ENCODE results near the gene MSI2. TPM values are rescaled to one million over a fixed set of nuclear protein-coding genes. Genes with fewer than 3 reads are reported as not detected.

The MSI2 gene
- total and polyA plus RNA-seq, 5 donors: 43.9 to 113 (median 107) TPM

GRCh38 chr17:57433452-57433851 lies 177.1 kb downstream of the MSI2 start:
- Histone ChIP-seq H3K9me3 (ENCODE audit: control insufficient read depth, low read length) (no peaks in the 10 kb centered on the region), H3K4me3 (ENCODE audit: low read length) (no peak overlapping the region), H3K4me1 (ENCODE audit: control insufficient read depth, insufficient read depth, low read length) (peaks cover 5% of the 10 kb centered on the region), H3K27me3 (ENCODE audit: control insufficient read depth, insufficient read depth) (no peaks in the 10 kb centered on the region), H3K27ac (ENCODE audit: low read length) (no peak overlapping the region)
- DNase-seq (no peak), ATAC-seq (no peak)
- WGBS: 93% methylated on average over 10 of the region's 10 CpGs
- intact Hi-C loops (cut with DNase I): no loop called here

- DNase-seq: no peak
- Histone ChIP-seq H3K9me3 (ENCODE audit: control insufficient read depth, low read length) (no peaks in the 10 kb centered on the region), H3K27me3 (ENCODE audit: control insufficient read depth, insufficient read depth) (no peaks in the 10 kb centered on the region), H3K4me3 (ENCODE audit: low read length) (no peak overlapping the region), H3K4me1 (ENCODE audit: control insufficient read depth, insufficient read depth, low read length) (peaks cover 5% of the 10 kb centered on the region), H3K27ac (ENCODE audit: low read length) (no peak overlapping the region)
- ATAC-seq: no peak
- 97% methylated on average over 1 of the region's 1 CpG for WGBS
- intact Hi-C loops (cut with DNase I): no loop called here
These were observed 178.0 kb downstream of the MSI2 start for GRCh38 chr17:57434361-57434760.

GRCh38 chr17:57436565-57436964 lies 180.2 kb downstream of the MSI2 start:
- Histone ChIP-seq H3K9me3 (ENCODE audit: control insufficient read depth, low read length) (no peaks in the 10 kb centered on the region), H3K27ac (ENCODE audit: low read length) (no peak overlapping the region), H3K27me3 (ENCODE audit: control insufficient read depth, insufficient read depth) (no peaks in the 10 kb centered on the region), H3K4me1 (ENCODE audit: control insufficient read depth, insufficient read depth, low read length) (peaks cover 13% of the 10 kb centered on the region), H3K4me3 (ENCODE audit: low read length) (no peak overlapping the region)
- intact Hi-C loops (cut with DNase I): loop anchor here in 1 of 4 donors (5.0 kb wide), 1 partner anchor 39 kb away; no protein-coding TSS in a partner anchor
- DNase-seq (no peak), ATAC-seq (no peak)
- 85% methylated on average over 4 of the region's 4 CpGs for WGBS

DNA sequence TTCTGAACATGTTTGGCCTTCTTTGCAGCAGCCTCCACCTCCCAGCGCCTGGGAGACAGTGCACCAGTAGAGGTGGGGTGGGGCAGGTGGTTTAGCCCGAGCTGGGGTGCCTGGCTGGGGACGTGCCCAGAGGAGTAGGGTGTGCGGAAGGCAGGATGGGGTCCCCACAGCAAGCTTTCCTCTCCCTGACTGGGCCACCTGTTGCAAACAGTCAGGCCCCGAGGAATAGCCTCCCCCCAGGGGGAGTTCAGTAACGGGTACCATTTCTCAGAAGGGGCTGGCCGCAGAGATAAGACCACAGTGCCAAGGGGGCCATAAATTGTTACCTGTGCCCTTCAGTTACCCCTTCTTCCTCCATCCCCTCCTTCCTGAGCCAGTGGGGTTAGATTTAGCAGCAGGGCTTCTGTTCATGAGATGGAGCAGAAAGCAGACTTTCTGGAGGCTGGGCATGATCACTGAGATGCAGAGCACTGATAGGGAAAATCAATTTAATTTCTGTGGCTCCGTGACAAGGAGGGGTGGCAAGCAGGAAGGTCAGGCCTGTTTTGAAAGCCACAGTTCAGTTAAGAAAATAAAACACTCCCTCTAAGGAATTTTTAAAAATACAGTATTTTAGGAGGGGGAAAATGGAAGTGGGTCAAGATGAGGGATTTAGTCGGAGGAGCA lies 181.9 kb downstream of the MSI2 start:
- DNase-seq (peak in 1 of 3 donors; percentile 23), ATAC-seq (no peak)
- no peaks in the 10 kb centered on the region for H3K9me3 ChIP-seq (ENCODE audit: control insufficient read depth, low read length)
- peaks cover 17% of the 10 kb centered on the region for H3K4me1 ChIP-seq (ENCODE audit: control insufficient read depth, insufficient read depth, low read length)
- 84% methylated on average over 9 of the region's 9 CpGs for WGBS
- H3K27ac ChIP-seq (ENCODE audit: low read length): no peak overlapping the region
- H3K27me3 ChIP-seq (ENCODE audit: control insufficient read depth, insufficient read depth): no peaks in the 10 kb centered on the region
- H3K4me3 ChIP-seq (ENCODE audit: low read length): no peak overlapping the region
- intact Hi-C loops (cut with DNase I): loop anchor here in 1 of 4 donors (5.0 kb wide), 1 partner anchor 41 kb away; no protein-coding TSS in a partner anchor

DNA sequence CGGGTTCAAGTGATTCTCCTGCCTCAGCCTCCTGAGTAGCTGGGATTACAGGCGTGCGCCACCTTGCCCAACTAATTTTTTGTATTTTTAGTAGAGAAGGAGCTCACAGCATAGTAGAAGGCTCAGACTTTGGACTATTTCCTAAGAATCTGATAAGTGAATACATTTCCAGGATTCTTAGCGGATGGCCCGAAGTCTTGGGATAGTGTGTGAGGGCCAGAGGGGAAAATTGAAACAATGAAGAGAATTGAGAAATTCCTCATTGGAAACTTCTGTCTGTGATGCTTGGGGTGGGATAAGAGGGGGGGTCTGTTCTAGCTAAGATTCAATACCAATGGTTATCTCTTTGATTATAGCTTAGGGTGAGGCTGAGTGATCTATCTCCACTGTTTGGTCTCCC lies 183.3 kb downstream of the MSI2 start:
- intact Hi-C loops (cut with DNase I): loop anchor here in 2 of 4 donors (5.0 to 10.0 kb wide), 2 partner anchors 42 to 195 kb away; no protein-coding TSS in a partner anchor
- no peak for ATAC-seq
- H3K9me3 ChIP-seq (ENCODE audit: control insufficient read depth, low read length): no peaks in the 10 kb centered on the region
- DNase-seq: no peak
- WGBS: 86% methylated on average over 5 of the region's 5 CpGs
- H3K27me3 ChIP-seq (ENCODE audit: control insufficient read depth, insufficient read depth): no peaks in the 10 kb centered on the region
- no peak overlapping the region for H3K27ac ChIP-seq (ENCODE audit: low read length)
- no peak overlapping the region for H3K4me3 ChIP-seq (ENCODE audit: low read length)
- peaks cover 20% of the 10 kb centered on the region for H3K4me1 ChIP-seq (ENCODE audit: control insufficient read depth, insufficient read depth, low read length)

DNA sequence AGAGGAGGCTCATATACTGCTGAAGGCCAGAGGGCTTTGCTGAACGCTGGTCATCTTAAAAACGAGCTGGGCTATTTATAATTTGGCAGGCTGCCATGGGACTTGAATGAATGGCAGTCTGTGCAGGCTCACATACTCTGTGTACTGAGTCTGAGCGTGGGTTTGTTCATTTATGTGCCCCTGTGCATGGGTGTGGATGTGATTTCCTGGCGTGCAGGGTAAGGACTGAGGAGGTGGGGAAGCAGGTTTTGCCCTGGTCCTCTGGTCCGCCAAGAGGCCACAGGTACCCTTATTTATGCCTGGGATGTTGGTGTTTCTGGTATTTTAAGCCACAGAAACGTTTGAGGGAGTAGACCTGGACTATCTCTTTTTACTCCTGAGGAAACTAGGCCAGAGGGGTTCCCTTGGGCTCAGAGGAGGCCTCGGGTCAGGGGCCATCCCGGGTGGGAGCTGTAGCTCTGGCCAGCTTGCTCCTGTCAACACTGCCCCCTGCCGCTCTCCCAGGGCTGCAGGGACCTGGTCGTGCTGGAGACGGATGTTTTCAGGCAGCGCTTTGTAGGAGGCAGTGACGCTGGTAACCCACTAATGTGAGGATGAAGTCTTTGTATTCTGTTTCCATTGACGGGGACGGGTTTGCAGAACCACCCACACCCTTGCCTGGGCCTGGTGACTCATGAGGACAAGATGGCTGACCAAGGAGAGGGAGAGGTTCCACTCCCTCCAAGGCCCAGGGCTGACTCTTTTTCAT lies 184.4 kb downstream of the MSI2 start:
- Histone ChIP-seq H3K27me3 (ENCODE audit: control insufficient read depth, insufficient read depth) (no peaks in the 10 kb centered on the region), H3K4me1 (ENCODE audit: control insufficient read depth, insufficient read depth, low read length) (peaks cover 20% of the 10 kb centered on the region), H3K9me3 (ENCODE audit: control insufficient read depth, low read length) (no peaks in the 10 kb centered on the region), H3K4me3 (ENCODE audit: low read length) (no peak overlapping the region), H3K27ac (ENCODE audit: low read length) (peak overlapping the region; percentile 70)
- peak; percentile 86 to 89 (median 88) for DNase-seq
- ATAC-seq: peak; percentile 77 to 94
- intact Hi-C loops (cut with DNase I): loop anchor here in 1 of 4 donors (10.0 kb wide), 1 partner anchor 196 kb away; no protein-coding TSS in a partner anchor
- WGBS: 17% methylated on average over 15 of the region's 15 CpGs

GRCh38 chr17:57441270-57441600 lies 184.9 kb downstream of the MSI2 start:
- Histone ChIP-seq H3K4me3 (ENCODE audit: low read length) (no peak overlapping the region), H3K9me3 (ENCODE audit: control insufficient read depth, low read length) (no peaks in the 10 kb centered on the region), H3K27me3 (ENCODE audit: control insufficient read depth, insufficient read depth) (no peaks in the 10 kb centered on the region), H3K4me1 (ENCODE audit: control insufficient read depth, insufficient read depth, low read length) (peaks cover 21% of the 10 kb centered on the region), H3K27ac (ENCODE audit: low read length) (peak overlapping the region; percentile 70)
- 60% methylated on average over 1 of the region's 1 CpG for WGBS
- DNase-seq (no peak), ATAC-seq (no peak)
- intact Hi-C loops (cut with DNase I): loop anchor here in 1 of 4 donors (10.0 kb wide), 1 partner anchor 196 kb away; no protein-coding TSS in a partner anchor

- Histone ChIP-seq H3K4me3 (ENCODE audit: low read length) (no peak overlapping the region), H3K9me3 (ENCODE audit: control insufficient read depth, low read length) (no peaks in the 10 kb centered on the region), H3K4me1 (ENCODE audit: control insufficient read depth, insufficient read depth, low read length) (peaks cover 19% of the 10 kb centered on the region), H3K27me3 (ENCODE audit: control insufficient read depth, insufficient read depth) (no peaks in the 10 kb centered on the region), H3K27ac (ENCODE audit: low read length) (no peak overlapping the region)
- WGBS: 71% methylated on average over 9 of the region's 9 CpGs
- DNase-seq: peak in 1 of 3 donors; percentile 27
- intact Hi-C loops (cut with DNase I): loop anchor here in 1 of 4 donors (10.0 kb wide), 1 partner anchor 198 kb away; no protein-coding TSS in a partner anchor
- no peak for ATAC-seq
These were observed 186.1 kb downstream of the MSI2 start for GRCh38 chr17:57442401-57442823.

- Histone ChIP-seq H3K9me3 (ENCODE audit: control insufficient read depth, low read length) (no peaks in the 10 kb centered on the region), H3K4me3 (ENCODE audit: low read length) (no peak overlapping the region), H3K27me3 (ENCODE audit: control insufficient read depth, insufficient read depth) (no peaks in the 10 kb centered on the region), H3K4me1 (ENCODE audit: control insufficient read depth, insufficient read depth, low read length) (peaks cover 19% of the 10 kb centered on the region), H3K27ac (ENCODE audit: low read length) (peak overlapping the region; percentile 32)
- peak in 2 of 3 donors; percentile 49 to 66 for DNase-seq
- no peak for ATAC-seq
- 60% methylated on average over 16 of the region's 16 CpGs for WGBS
- intact Hi-C loops (cut with DNase I): loop anchor here in 1 of 4 donors (10.0 kb wide), 1 partner anchor 198 kb away; no protein-coding TSS in a partner anchor
These were observed 186.7 kb downstream of the MSI2 start for GRCh38 chr17:57442914-57443571.

DNA sequence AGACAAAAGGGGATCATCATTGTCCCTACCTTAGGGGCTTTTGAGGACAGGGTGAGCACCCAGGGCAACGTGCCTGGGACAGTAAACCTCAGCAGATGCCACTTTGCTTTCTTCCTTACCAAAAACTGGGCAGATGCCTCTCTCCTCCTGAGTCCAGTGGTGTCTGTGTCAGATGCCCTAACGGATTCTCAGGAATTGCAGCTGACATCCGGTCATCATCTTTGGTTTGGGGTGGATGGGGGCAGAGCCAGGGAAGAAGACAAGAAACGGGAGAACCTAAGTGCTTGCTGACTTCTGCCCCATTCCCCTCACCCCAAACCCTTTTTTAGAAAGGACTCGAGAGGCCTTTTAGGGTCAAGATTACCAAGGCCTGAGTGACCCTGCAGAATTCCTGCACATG lies 187.5 kb downstream of the MSI2 start:
- intact Hi-C loops (cut with DNase I): loop anchor here in 1 of 4 donors (10.0 kb wide), 1 partner anchor 199 kb away; no protein-coding TSS in a partner anchor
- H3K4me1 ChIP-seq (ENCODE audit: control insufficient read depth, insufficient read depth, low read length): peaks cover 19% of the 10 kb centered on the region
- H3K27ac ChIP-seq (ENCODE audit: low read length): no peak overlapping the region
- H3K27me3 ChIP-seq (ENCODE audit: control insufficient read depth, insufficient read depth): no peaks in the 10 kb centered on the region
- H3K9me3 ChIP-seq (ENCODE audit: control insufficient read depth, low read length): no peaks in the 10 kb centered on the region
- no peak overlapping the region for H3K4me3 ChIP-seq (ENCODE audit: low read length)
- ATAC-seq (no peak), DNase-seq (no peak)
- WGBS: 89% methylated on average over 5 of the region's 5 CpGs
